Activated CD8-positive, alpha-beta memory T cell treated with anti-CD3 and anti-CD28 coated beads for 24 hours (primary cell): ENCODE results near the gene DDX17.

Experiments used
- DNase-seq: peaks from one replicate; pipeline ENCODE4 v3.0.0-alpha.2; 2020

DDX17 gene

DNA sequence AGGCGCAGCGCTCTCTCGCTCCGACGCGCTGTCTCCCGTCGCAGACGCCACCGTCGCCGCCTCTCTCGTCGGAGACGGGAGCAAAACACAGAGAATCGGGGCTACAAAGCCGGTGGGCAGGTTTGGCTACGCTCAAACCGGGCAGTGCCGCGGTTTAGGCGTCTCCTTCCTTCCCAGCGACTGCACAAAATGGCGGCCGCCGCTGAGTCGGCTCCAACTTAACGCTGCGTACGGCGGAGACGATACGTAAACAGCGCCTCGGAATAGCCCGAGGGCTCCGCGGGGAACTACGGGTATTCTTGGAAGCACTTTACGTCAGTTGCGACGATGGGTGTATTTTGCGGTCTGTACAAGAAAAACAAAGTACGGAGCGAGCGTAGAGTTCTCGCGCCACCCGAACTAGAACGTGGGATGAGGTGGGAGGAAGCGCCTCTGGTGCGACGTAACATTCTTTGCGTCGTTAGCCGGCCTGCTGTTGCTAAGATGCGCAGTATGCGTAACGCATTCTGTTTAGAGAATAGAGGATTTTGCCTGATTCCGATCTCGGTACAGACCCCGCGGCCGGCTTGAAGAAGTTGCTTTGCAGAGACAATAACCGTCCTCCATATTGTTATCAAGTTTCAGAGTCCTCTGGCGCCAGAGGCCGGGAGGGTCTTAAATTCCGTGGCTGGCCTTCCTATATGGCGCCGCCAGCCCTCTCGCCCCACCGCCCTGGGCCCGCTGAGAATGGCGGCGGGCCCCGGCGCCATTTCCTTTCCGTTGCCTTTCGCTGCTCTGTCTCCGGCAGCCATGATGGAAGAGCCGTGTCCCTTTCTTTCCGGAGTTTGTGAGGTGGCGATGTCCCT is at the start of gene DDX17:
Gene DDX17 (minus strand): TSS at position 194 of the 845 bp plus-strand sequence.
- peak; percentile 98 for DNase-seq

DNA sequence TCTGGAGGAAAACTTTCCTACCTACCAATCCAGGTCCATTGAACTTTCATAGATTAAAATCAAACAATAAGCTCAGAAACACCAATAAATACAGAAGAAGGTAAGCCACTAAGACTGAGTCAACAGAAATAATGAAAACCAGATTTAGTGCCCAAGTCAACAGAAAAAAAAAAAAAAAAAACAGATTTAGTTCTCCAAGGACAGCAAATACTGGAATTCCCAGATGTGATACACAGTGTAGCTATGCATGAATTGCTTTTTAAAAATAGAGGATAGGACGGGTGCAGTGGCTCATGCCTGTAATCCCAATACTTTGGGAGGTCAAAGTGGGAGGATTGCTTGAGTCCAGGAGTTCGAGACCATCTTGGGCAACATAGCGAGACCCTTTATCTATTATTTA is 48.2 kb upstream of the DDX17 start:
- no peak for DNase-seq

DNA sequence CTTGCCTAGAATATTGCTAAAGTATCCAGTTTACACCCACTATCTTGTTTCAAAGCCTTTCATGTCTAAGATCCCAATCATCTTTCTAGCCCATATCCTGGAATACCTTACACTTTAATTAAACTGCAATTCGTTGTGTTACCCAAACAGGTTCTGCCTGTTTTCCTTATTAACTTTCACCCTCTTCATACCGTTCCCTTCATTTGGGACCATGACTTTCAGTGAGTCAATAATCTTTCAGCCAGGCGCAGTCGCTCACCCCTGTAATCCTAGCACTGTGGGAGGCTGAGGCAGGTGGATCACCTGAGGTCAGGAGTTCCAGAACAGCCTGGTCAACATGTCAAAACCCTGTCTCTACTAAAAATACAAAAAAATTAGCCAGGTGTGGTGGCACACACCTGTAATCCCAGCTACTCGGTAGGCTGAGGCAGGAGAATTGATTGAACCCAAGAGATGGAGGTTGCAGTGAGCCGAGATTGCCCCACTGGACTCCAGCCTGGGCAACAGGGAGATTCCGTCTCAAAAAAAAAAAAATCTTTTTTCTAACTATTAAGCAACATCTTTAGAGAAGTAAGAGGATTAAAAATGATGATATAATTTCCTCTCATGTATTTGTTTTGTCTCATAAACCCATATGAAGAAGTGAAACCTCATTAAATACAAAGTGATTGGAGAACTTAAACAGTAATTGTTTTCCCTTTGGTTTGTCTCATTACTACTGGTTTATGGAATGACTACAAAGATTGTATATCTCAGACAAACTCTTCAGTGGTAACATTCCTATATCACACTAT is 43.2 kb upstream of the DDX17 start:
- DNase-seq = no peak

DNA sequence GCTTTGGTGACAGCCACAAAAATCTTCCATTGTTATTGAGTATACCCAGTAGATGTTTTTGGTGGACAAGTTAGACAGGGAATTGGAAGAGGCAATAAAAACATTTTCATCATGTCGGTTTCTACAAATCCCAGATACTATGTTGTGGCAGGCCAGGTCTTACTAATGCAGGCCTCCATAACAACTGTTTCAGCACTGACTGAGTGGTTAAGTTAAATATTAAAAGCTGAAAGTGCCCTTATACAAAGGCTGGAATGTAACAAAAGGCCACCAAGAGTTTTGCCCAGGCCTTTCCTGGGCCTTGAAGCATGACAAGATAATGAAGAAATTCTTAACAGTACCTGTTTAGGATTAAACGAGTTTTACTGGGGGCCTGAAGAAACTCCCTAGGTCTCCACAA is 34.6 kb upstream of the DDX17 start:
- DNase-seq = no peak

DNA sequence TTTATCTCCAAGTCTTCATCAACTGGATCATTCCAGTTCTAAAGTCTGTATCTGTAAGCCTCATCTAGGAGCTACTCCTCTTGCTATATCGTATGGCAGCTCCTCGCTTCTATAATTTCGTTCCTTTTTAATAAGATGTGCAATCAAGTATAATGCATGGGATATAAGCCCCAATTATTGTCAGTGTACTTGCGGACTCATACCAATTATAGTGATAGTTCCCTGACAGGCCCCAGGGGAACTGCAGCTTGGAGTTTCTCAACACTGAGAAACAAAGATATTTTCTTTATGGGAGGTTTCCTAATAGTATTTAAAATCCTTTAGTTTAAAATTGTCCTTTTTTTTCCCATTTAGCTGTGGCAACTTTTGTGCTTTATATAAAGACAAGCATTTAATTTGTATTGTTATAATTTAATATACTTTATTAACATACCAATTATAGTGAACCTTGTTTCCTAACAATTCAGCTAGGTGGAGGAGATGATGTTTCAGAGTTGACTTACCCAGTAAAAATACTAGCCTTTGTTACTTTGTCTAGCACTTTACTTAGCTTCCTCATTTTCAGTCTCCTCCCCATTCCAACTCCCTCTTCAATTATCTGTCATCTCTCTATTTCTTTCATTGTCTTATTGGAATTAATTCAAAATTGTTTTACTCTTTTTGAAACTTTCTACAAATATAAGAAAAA is 25.3 kb upstream of the DDX17 start:
- DNase-seq = no peak

DNA sequence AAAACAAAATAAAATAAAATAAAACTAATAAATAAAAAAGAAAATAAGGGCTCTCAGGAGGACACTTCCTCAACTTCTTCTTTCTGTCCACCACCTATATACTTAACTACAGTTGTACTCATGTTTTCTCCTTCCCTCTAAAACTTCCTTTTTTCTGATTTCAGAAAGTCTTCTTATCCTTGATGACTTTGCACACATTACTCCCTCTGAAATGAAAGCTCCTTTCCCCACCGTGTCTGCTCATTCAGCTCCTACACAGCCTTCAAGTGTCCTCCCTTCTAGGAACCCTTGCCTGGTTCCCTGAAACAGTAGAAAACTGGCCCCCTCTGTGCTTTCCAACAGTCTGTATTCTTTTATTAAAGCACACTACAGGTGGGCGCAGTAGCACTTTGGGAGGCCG is 18.3 kb upstream of the DDX17 start:
- DNase-seq = no peak

DNA sequence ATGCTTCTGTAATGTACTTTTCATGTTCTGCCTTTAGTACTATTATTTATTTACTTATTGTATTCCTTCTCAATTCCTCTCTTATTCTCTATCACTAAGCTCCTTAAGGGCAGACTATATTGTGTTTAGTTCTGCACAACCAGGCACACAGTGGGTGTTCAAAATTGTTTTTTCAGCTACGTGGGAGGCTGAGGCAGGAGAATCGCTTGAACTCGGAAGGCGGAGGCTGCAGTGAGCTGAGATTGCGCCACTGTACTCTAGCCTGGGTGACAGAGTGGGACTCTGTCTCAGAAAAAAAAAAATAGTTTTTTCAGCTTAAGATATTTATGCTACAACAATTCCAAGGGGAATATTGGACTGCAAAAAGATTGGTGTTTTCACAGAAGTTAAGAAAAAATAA is 17.4 kb upstream of the DDX17 start:
- no peak for DNase-seq

DNA sequence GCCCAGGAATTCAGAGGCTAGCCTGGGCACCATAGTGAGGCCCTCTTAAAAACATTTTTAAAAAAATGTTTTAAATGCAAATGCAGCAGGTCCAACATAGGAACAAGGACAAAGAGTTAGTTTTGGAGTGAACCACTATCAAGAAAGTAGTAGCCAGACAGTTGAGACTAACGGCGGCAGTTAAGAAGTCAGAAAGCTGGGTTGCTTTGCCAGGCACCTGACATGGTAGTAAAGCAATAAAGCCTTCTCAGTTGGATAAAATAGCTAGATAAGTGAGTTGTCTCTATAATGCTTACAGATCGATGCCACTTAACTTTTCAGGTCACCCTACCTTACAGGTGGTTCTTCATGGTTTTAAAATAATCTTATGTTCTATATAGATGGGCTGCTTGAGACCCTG is 16.9 kb upstream of the DDX17 start:
- no peak for DNase-seq

DNA sequence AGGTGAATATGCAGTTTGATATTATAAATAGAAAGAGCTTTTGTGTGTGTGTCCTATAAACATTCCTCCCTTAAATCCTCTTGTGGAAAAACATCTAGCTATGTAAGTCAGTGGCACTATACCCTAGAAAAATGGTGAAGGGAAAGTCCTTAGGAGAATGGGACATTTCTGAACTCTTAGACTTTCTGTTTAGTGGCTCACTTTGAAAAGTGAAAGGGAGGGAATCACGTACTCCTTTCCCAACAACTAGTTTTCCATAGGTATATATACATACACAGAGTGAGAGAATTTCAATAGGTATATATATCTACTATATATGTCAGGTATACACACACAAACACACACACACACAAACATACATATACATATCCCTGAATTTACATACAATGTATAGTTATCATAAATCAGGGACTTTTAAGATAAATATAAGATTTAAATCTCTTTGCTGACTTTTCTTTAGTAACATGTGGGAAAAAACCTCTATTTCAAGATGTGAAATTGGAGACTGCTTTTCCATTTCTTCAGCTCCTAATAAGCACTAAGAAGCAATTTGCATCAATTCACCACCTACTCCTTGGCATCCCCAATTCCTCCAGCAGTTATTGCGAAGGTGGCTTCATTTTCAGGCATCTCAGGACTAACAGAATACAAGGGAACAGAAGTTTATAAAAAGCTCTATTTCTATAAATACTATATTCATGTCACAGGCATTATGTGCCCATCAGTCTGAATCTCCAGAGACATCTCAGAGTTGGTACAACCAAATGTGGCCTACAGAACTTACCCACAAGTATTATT is 13.5 kb upstream of the DDX17 start:
- DNase-seq = no peak

DNA sequence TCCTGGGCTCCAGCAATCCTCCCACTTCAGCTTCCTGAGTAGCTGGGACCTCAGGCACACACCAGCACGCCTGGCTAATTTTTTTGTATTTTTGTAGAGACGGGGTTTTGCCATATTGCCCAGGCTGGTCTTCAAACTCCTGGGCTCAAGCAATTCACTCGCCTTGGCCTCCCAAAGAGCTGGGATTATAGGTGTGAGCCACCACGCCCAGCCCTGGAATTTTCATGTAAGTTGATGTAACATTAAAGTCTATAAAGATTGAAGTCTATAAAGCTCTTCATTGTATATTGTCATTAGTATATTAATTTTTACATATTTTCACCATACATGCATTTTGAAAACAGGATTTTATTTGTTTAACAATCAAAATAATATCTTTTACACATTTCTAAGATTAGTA is 12.5 kb upstream of the DDX17 start:
- DNase-seq = no peak

DNA sequence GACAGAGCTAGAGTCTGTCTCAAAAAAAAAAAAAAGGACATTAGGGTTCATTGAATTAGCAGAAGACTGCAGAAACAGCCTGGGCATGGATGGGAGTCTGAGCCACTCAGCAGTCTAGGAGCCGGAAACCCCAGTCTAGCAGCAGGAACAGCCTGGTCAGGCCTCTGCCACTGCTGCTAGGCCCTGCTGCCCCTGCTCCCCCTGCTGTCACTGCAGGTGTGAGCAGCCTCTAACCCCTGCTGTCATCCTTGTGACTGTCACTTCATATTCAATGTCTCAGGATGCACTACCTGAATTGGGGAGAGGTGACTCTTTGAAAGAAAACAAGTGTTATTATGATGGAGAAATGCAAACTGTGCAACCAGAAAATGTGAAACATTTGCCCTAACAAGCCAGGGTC is 7.0 kb upstream of the DDX17 start:
- no peak for DNase-seq

DNA sequence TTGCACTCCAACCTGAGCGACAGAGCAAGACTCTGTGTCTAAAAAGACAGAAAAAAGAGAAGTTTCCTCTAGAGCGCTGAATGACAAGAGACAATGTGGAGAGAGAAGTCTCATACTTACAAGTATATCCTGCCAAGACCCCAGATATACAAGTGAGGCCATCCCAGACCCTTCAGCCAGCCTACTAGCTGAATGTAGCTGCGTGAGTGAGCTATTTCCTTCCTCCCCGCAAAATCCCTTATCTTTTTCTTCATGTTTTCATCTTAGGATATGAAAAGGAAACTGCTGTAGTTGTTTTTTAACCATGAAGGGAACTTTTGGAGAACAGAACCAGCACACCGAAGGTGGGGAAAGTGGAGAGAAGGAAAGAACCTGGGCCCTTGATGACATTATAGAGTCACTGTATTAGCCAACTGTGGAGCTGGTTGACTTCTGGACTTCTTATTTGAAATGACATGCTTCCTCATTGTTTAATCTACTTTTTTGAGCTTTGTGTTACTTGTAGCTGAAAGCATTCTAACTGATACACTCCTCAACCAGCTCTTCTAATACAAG is 4.4 kb upstream of the DDX17 start:
- no peak for DNase-seq

DNA sequence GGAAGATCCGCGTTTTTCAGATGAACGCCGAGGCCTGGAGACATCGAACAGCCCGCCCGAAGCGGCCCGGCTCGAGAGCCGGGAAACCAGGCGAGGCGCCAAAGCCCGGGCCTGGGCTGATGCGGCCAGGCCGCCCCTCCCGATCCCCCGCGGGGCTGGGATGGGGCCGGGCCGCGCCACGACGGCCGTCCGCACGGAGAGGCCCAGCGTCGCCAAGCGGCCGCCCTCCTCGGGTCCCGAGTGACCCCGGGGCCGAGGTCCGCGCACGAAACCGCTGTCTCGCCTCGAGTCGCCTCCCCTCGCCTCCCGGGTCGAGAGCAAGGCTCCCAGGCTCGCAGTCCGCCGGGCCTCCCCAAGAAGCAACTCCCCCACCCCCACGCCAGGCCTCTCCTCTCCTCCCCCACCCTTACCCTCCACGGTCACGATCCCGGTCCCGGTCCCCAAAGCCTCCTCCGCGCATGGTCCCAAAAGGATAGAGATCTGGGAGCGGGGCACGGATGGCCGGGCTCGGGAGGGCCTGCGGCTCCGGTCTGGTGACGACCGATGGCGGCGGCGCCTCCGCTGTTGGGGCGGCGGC is 482 bp downstream of the DDX17 start:
- no peak for DNase-seq

DNA sequence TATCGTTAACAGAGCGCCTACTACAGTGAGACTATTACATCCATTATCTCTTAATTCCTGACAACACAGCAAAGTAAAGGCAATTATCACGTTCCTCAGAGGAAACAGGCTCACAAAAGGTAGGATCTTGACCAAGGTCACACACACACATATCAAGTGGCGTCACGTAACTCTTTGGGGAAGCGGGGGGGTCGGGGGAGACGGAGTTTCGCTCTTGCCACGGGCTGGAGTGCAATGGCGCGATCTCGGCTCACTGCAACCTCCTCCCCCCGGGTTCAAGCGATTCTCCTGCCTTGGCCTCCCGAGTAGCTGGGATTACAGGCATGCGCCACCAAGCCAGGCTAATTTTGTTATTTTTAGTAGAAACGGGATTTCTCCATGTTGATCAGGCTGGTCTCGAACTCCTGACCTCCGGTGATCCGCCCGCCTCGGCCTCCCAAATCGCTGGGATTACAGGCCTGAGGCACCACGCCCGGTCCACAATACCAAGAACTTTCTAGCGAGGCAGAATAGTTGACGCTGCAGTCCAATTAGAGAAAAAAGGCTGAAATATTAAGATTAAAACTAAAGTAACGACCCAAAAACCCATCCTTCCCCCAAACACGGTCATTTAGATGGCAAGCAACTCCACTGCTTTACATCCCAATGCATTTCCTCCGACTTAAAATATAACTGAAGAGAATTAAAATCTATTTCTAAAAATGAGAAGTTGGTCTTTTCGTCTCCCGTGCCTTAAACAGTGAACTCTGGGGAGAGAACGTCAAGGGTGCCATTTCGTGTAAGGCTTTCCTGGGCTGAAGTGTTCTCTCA is 1.2 kb downstream of the DDX17 start:
- peak; percentile 81 for DNase-seq

DNA sequence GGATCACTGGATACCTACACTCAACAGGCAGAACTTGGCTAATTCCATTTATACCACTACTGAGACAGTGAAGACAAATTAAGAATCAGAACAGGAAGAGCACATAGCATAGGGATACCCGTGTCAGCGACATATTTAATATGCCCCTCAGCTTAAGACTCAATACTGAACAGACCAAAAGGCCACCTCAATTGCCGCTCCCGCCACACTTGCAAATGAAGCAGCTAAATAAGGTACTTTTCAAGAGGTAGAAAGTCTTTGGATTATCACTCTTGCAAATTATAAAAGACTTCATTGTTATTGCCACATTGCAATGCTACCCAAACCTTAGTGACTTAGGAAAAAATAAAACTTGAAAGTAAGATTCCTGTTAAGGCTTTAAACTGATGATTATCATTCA is 3.1 kb downstream of the DDX17 start:
- DNase-seq = no peak

DNA sequence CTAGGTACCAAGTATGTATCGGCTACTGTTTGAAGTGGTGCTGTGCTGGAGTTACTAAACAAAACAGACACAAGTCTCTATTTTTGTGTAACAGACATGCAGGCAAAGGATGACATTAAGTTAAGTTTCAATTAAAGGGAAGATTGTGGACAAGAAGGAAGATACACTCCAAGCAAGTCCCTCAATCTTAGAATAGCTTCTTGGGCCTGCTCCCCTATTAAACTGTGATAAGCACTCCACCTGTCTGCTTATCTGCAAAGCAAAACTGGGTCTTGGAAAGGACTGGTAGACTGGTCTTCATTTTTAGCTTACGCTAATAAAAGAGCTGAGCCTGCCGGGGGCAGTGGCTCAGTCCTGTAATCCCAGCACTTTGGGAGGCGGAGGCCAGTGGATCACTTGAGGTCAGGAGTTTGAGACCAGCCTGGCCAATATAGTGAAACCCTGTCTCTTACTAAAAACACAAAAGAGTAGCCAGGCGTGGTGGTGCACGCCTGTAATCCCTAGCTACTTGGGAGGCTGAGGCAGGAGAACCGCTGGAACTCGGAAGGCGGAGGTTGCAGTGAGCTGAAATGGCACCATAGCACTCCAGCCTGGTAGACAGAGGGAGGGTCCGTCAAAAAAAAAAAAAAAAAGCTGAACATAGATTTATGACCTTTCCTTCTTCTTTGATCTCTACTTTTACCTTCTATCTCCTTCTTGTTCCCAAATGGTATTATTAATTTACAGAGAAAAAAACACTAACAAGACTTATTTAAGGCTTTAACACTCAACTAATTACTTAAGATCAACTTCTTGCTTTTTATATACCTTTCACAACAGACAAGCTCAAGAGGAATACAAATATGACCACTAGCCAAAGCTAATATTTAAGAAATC is 4.1 kb downstream of the DDX17 start:
- DNase-seq = no peak

DNA sequence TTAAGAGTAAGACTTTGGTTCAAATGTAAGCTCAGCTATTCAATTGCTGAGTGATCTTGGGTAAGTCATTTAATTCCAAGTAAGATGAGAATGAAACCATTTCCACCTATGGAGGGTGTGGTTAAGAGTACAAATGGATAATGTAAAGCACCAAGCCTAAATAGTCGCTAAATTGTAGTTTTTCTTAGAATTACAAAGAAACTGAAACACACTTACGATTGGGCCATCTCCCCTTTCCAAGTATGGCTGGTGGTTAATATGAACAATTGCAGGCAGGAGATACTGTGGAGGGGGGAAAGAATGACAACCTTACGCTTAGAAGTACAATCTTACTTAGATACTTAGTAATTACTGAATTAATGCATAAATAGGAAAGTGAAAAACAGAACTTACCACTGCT is 8.2 kb downstream of the DDX17 start:
- DNase-seq = no peak

DNA sequence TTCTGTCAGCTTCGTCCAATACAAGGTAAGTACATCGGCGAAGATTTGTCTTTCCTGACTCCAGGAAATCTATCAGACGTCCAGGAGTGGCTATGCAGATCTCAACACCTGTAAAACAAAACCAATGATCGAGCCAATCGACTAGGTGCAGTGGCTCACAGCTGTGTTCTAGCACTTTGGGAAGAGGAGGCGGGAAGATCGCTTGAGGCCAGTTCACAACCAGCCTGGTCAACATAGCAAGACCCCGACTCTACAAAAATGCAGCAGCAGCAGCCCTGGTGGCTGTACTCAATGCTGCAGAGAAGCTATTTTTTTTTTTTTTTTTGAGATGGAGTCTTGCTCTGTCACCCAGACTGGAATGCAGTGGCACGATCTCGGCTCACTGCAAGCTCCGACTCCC is 11.2 kb downstream of the DDX17 start:
- DNase-seq = no peak

DNA sequence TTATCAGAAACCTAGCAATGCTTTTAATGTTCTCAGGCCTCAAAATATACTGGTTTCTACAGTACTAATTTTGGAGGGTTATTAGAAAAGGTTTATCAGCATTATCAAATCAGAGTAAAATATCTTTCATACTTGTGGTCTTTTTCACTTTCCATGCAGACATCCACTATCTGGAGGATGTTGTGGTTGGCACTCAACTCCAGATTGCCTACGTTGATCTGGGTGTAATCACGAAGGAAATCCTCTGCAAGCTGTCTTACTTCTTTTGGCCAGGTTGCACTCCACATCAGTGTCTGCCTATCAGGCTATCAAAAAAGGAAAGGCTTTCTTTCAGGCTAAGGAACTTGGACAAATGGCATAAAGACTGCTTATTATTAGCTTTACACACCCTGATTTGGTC is 11.6 kb downstream of the DDX17 start:
- DNase-seq = no peak

DNA sequence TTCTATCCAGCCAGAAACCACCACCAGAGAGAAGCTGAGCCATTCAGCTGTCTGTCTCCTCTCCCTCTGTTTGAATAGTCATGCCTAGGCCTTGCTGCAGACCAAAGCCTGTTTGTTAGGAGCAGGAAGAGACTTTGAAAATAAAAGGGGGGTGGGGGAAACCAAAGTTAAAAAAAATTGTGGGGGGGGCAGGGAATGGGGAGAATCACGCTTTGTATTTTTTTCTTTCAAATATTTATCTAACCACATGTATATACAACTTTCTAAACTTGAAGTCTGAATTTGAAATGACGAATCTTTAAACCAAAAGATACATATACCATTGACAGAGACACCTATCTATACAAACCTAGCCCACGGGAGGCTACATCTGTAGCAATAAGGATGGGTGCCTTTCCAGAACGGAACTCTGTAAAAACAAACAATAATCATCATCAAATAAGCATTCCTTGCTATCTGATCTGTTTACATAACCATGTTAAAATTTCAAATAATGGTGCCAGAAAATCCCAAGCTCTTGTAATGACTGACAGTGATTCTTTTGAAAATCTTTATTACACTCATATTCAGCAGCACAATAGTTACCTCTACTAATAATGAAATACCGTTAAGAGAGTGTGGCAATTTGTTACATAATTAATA is 14.3 kb downstream of the DDX17 start:
- DNase-seq = no peak
